Natural killer cell treated with Interleukin-12 subunit alpha and Interleukin-12 subunit beta and Interleukin-15 and Interleukin-18, amount 100 ng/mL, for 72 hours (primary cell): ENCODE results near the gene DGKG. TPM values are rescaled to one million over a fixed set of nuclear protein-coding genes. Genes with fewer than 3 reads are reported as not detected.

Source experiments
- ATAC-seq, 2 donors: fragments of 150-1000 bp; cut with Tn5 transposase in 1 of 2; sonication (Bioruptor Pico), chemical (Tn5 transposase) in 1 of 2; 2 replicates each; pipeline ENCODE4 v1.10.0; 2021
- DNase-seq: peaks from one replicate; pipeline ENCODE4 v3.0.0; 2022; ENCODE audit warnings: low spot score
- H3K27ac Mint-ChIP-seq, 2 donors: 1 replicate in 1 of 2; 2 replicates in 1 of 2; pipeline ENCODE4 v1.8.0; 2022; ENCODE audit warnings: mixed read lengths in 2 of 2, mild to moderate bottlenecking in 1 of 2, moderate library complexity in 1 of 2
- H3K27me3 Mint-ChIP-seq, 2 donors: 1 replicate in 1 of 2; 2 replicates in 1 of 2; pipeline ENCODE4 v1.8.0; 2022; ENCODE audit warnings: mixed read lengths in 2 of 2
- H3K36me3 Mint-ChIP-seq: one replicate; pipeline ENCODE4 v1.8.0; 2022; ENCODE audit warnings: mixed read lengths
- H3K4me1 Mint-ChIP-seq, 2 donors: 1 replicate in 1 of 2; 2 replicates in 1 of 2; pipeline ENCODE4 v1.8.0; 2022; ENCODE audit warnings: low read depth in 2 of 2, mixed read lengths in 2 of 2, mild to moderate bottlenecking in 1 of 2
- H3K4me3 Mint-ChIP-seq: one replicate; pipeline ENCODE4 v1.8.0; 2022; ENCODE audit warnings: mixed read lengths
- H3K9me3 Mint-ChIP-seq: 2 replicates; pipeline ENCODE4 v1.8.0; 2022; ENCODE audit warnings: mixed read lengths
- total RNA-seq, 2 donors: library from RNA; stranded (reverse); gene quantifications; one replicate each; pipeline ENCODE4 v1.2.3, GENCODE V29; 2022

DGKG gene
- total RNA-seq, 2 donors from 2014 or later = 6.2 to 7.5 TPM

DNA sequence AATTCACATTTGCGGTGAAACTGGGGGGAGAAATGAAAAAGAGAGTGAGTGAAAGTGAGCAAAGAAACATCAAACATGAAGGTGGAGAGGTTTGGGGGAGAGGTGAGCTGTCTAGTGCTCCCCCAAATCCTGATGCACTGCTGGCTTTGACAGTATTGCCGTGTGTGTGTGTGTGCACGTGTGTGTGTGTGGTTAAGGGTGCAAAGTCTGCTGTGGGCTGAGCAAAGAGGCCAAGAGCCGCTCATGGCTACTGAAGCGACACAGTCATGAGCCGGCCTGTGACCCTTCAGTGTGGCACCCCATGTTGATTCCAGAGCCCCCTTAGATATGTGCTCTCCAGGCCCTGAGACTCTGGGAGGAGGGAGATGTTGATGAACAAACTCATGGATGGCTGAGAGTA lies 94.3 kb downstream of the DGKG start:
- no peak for ATAC-seq

DNA sequence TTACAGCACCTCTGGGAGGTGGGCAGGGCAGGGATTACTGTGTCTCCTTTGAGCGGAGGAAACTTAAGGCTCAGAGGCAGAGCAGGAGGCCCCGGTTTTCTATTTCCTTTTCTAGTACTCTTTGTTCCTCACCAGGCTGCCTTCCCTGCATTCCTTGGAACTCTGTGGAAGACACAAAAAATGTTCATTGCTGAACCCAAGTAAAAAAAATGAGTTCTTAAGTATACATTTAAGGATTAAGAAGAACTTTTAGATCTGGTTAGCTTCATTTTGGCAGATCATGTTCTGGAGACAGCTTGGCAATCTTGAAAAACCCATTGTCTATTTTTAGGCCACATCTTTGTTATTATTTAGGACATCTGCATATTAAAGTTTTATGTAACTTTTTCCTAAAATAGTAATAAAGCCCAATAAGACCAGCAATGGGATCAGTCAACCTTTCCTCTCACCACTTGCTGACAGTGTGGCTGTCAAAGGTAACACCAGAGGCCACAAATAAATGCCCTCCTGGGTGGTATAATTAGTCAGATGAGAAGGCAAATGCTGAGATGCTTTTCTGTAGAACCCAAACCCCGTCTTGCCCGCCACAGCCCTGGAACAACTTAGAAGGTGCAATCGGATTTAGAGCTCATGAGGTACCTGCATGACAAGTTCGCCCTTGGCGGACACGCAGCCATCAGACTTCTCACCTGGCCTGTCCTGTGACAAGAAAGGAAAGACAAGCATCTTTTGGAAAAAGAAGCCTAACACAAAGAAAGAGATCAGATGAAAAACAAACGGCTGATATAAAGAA lies 97.2 kb downstream of the DGKG start:
- H3K4me1 Mint-ChIP-seq = peaks cover 5 to 6% of the 10 kb centered on the region in 2 donors
- DNase-seq (no peak), ATAC-seq (no peak)
- no peaks in the 10 kb centered on the region for H3K9me3 Mint-ChIP-seq
- H3K27ac Mint-ChIP-seq = no peak overlapping the region
- H3K4me3 Mint-ChIP-seq = no peak overlapping the region
- H3K27me3 Mint-ChIP-seq = peaks cover 10 to 18% of the 10 kb centered on the region in 2 donors
- no peaks in the 10 kb centered on the region for H3K36me3 Mint-ChIP-seq

More for the DNA sequence above, 94.3 kb downstream of the DGKG start:
- Mint-ChIP-seq H3K9me3 (no peaks in the 10 kb centered on the region), H3K4me3 (no peak overlapping the region), H3K4me1 (no peaks in the 10 kb centered on the region), H3K36me3 (no peaks in the 10 kb centered on the region), H3K27me3 (peaks cover 10 to 13% of the 10 kb centered on the region in 2 donors), H3K27ac (no peak overlapping the region)
- no peak for DNase-seq

DNA sequence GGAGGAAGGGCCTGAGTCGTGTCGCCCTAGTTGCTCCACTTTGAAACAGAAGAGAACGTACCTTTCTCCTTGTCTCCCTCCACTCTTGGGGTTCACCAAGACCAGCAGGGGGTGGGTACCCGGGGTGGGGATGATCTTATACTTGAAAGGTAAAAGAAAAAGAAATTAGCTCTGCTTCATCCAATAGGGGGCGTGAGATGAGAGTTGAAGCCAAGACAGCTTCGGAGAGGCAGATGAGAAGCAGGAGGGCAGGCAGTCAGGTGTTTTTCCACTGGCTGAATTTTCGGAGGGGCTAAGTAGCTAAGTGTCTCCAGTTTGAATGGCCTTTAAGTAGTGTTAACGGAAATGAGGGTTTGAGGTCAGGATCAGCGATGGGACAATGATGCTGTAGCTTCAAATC lies 100.4 kb downstream of the DGKG start:
- DNase-seq (no peak), ATAC-seq (no peak)
- peaks cover 6 to 9% of the 10 kb centered on the region in 2 donors for H3K4me1 Mint-ChIP-seq
- no peaks in the 10 kb centered on the region for H3K36me3 Mint-ChIP-seq
- peaks cover 8 to 11% of the 10 kb centered on the region in 2 donors for H3K27me3 Mint-ChIP-seq
- H3K9me3 Mint-ChIP-seq = no peaks in the 10 kb centered on the region
- no peak overlapping the region for H3K27ac Mint-ChIP-seq
- H3K4me3 Mint-ChIP-seq = no peak overlapping the region

DNA sequence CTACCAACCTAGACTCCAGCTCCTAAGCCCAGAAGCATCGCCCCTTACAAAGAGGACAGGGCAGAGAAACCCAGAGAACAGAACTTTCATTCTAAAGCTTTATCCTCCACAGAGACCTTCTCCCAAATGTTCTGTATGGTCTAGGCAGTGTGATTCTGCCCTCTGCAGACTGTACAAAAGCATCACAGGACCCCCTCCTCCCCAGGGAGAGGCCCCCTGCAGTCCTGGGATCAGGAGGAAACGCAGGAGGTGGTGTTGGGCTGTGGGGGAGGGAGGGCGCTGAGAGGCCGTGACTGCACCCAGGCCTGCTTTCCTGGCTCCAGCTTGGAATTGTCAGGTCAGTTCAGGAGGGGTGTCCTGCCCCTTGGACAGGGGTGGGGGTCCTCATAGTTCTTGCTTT lies 101.3 kb downstream of the DGKG start:
- Mint-ChIP-seq H3K36me3 (no peaks in the 10 kb centered on the region), H3K4me1 (peaks cover 6 to 9% of the 10 kb centered on the region in 2 donors), H3K4me3 (no peak overlapping the region), H3K27ac (no peak overlapping the region), H3K27me3 (peaks cover 13 to 14% of the 10 kb centered on the region in 2 donors), H3K9me3 (no peaks in the 10 kb centered on the region)
- ATAC-seq = no peak
- no peak for DNase-seq

DNA sequence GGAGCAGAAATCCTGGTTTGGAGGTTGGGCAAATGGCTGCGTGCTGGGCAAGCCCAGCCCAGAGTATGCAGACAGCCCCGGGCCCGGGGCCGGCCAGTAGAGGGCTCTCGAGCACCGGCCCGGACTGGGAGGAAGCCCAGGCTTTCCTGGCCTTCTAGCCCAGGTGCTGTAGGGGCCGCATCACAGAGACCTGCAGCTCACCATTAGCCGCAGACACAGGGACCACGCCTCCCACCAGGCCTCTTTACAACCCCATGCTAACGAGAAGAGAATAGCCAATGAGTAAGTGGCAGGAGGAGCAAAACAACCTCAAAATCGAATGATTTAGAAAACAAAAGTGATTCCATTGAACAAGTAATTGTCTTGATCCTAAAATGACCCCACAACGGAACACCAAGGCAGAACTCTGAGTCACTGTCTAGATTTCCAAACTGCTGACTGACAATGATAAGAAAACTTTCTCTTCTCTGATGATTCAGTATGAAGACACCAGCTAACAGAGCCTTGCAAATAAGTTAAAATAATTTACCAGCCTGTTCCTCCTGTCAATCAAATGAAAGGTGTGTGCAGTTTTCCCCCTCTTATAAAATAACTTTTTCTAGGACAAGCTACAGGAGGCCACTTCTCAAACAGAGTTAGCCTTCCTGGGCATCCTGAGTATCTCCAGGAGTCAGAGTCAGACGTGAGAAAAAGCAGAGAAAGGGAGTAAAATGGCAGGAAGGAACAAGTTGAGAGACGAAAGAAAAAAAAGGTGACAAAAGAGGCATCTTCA lies 102.2 kb downstream of the DGKG start:
- Mint-ChIP-seq H3K4me1 (peaks cover 12% of the 10 kb centered on the region in 2 donors), H3K9me3 (no peaks in the 10 kb centered on the region), H3K27me3 (peaks cover 14 to 17% of the 10 kb centered on the region in 2 donors), H3K4me3 (peak overlapping the region; percentile 34), H3K36me3 (no peaks in the 10 kb centered on the region), H3K27ac (no peak overlapping the region)
- peak; percentile 86 to 87 for ATAC-seq
- peak; percentile 66 for DNase-seq

DNA sequence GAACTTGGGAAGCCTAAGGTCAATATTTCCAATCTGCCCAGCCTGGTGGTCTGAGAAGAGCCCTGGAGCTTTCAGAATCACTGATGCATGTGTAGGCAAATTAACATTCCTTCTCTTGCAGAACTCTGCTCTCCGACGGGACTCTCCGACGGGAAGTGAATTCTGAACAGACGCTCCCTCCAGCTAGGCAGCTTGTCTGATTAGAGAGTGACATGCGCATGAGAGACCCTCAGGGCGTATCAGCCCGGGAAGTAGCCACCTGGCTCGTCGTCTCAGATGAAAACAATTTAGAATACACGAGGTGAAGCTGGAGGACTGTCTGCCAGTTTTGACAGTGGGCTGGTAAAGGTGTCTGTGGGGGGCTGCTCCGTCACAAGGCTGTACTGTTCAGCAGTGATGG lies 103.1 kb downstream of the DGKG start:
- H3K36me3 Mint-ChIP-seq = no peaks in the 10 kb centered on the region
- no peak overlapping the region for H3K27ac Mint-ChIP-seq
- ATAC-seq = no peak
- peaks cover 19% of the 10 kb centered on the region in 2 donors for H3K4me1 Mint-ChIP-seq
- no peak for DNase-seq
- no peak overlapping the region for H3K4me3 Mint-ChIP-seq
- no peaks in the 10 kb centered on the region for H3K9me3 Mint-ChIP-seq
- peaks cover 14 to 21% of the 10 kb centered on the region in 2 donors for H3K27me3 Mint-ChIP-seq

DNA sequence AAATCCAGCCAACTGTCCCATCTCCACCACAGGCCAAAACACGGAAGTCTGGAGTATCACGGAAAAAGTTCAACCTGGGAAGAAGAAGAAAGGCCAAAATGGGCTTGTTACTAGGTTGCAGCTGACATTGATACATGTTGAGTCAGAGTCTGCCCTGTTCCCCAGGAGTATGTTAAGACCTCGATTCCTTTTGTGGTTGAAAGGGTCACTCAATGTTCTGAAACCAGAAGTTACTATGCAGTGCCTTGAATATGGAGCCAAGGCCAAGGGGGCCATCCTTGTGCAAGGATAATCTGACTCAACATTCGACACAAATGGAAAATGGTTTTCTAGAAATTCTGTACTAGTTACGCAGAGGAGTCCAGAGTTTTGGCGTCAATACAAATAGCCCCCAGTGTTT lies 104.2 kb downstream of the DGKG start:
- ATAC-seq = no peak

DNA sequence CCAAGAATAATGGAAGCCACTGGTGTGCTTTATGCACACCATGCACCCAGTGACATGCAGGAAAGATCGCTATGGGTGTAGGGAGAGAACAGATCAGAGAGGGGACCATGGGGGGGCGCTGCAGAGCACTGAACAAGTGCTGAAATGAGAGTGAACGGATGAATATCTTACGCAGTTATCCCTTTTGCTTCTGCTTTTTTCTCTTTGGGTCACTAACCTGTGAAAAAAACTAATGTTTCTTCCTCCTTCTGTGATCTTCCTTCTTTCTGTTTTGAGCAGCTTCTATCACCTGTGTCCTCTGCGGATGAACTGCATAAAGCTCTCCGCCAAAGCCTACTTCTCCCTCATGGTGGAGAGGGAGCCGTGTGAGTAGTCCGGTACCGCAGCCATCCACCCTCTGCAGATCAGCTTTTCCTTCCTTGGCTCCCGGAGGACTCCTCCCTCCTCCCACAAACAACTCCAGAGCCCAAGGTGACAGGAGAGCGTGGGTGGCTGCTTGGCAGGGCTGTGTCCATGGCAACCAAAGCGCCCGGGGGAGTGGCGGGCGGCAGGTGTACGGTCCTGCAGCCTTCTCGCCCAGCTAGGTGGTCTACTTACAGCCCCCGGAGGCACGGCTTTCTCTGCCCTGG lies 106.2 kb downstream of the DGKG start:
- DNase-seq (no peak), ATAC-seq (no peak)

More for the DNA sequence above, 104.2 kb downstream of the DGKG start:
- peaks cover 19 to 21% of the 10 kb centered on the region in 2 donors for H3K4me1 Mint-ChIP-seq
- no peak overlapping the region for H3K27ac Mint-ChIP-seq
- no peaks in the 10 kb centered on the region for H3K36me3 Mint-ChIP-seq
- peaks cover 14 to 24% of the 10 kb centered on the region in 2 donors for H3K27me3 Mint-ChIP-seq
- no peaks in the 10 kb centered on the region for H3K9me3 Mint-ChIP-seq
- DNase-seq = no peak
- no peak overlapping the region for H3K4me3 Mint-ChIP-seq

DNA sequence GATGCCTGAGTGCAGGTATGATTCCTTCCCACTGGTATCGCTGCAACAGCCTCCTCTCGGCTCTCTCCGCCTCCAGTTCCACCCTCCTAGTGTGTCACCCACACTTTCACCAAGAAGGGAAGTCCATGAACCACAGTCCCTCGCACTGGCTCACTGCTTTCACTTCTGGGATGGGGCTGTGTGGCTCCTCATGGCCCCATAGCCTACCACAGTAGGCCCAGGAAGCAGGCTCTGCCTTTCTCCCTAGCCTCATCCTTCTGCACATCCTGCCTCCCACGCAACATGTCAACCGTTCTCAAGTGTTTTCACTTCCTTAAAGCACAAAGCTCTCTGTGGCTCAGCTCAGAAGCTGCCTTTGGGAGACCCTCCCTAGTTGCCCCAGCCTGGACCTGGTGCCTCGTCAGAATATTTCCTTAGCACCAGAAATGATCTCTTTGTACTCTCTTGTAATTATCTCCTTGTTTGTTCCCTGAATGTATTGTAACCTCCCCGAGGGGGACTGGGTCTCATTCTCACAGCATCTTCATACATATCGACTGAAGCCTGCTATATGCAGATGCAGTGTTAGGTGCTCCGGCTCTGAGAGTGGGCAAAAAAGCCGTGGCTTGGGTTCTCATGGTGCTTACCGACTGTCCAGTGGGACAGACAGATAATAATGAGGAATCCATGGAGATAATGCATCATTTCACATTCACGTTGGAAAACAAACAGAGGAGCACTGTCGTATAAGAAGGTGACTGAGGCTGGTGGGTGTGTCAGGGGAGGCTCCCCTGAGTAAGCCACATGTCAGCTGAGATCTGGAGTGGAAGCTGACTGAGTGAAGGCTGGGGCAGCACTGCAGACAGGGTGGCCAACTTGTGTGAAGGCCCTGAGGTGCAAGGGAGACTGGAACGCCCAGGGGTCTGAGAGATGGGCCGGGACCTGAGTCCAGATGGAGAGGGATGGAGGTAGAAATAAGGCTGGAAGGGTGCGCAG lies 107.1 kb downstream of the DGKG start:
- Mint-ChIP-seq H3K36me3 (no peaks in the 10 kb centered on the region), H3K27me3 (peaks cover 20 to 30% of the 10 kb centered on the region in 2 donors), H3K9me3 (no peaks in the 10 kb centered on the region), H3K27ac (no peak overlapping the region), H3K4me1 (peaks cover 15 to 17% of the 10 kb centered on the region in 2 donors), H3K4me3 (peak overlapping the region; percentile 18)
- DNase-seq (no peak), ATAC-seq (peak; percentile 60 to 74)

More for the DNA sequence above, 106.2 kb downstream of the DGKG start:
- Mint-ChIP-seq H3K9me3 (no peaks in the 10 kb centered on the region), H3K36me3 (no peaks in the 10 kb centered on the region), H3K4me1 (peaks cover 19 to 21% of the 10 kb centered on the region in 2 donors), H3K4me3 (no peak overlapping the region), H3K27me3 (peaks cover 20 to 27% of the 10 kb centered on the region in 2 donors), H3K27ac (no peak overlapping the region)

DNA sequence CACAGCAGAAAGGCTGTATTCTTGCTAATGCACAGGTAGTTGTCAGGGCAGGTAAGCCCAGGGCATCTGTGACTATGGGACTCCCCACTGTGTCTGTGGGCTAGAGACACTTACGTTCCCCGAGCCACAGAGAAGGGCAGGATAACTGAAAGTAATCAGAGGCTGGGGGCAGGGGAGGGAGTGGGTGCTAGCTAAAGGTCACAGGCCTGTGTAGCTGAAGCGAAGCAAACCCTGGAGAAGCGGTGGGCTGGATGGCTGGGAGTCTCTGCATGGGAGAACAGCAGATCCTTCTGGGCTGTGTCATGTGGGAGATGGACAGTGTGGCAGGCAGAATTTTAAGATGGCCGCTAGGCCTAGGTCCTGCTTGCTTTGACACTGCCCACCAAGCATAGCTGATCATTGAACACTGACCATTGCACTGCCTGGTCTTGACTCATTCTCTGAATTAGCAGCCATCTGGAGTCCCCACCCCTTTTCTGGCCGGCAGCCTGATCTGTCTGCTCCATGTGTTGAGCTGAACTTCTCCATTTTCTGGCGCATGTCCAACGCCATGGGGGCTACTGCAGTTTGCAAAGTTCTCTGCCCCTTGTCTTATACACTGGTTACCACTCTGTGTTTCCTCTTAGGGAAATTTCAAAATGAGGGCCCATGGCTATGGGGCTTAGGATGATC lies 110.0 kb downstream of the DGKG start:
- peaks cover 37 to 40% of the 10 kb centered on the region in 2 donors for H3K27me3 Mint-ChIP-seq
- DNase-seq (no peak), ATAC-seq (no peak)
- H3K27ac Mint-ChIP-seq = no peak overlapping the region
- no peaks in the 10 kb centered on the region for H3K36me3 Mint-ChIP-seq
- H3K4me3 Mint-ChIP-seq = no peak overlapping the region
- no peaks in the 10 kb centered on the region for H3K9me3 Mint-ChIP-seq
- peaks cover 12 to 20% of the 10 kb centered on the region in 2 donors for H3K4me1 Mint-ChIP-seq

DNA sequence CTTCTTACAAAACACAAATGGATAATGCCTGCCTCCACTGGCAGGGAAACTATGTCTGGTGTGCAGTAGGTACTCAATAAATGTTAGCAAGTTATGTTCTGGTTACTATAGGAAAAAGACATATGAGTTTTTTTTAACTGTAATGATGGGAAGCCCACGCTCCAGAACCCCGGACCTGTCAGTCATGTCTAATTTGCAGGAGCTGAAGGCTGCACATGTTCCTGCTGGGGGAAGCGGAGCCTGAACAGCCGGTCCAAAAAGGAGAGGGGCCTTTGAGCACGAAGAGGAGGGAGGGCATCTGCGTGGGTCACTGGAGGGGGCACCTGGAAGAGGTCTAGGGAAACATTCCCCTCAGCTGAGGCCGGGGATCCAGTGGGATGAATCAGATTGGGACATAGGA lies 113.2 kb downstream of the DGKG start:
- DNase-seq (no peak), ATAC-seq (no peak)
- H3K9me3 Mint-ChIP-seq = no peaks in the 10 kb centered on the region
- H3K4me3 Mint-ChIP-seq = no peak overlapping the region
- peaks cover 23 to 40% of the 10 kb centered on the region in 2 donors for H3K27me3 Mint-ChIP-seq
- no peaks in the 10 kb centered on the region for H3K36me3 Mint-ChIP-seq
- no peak overlapping the region for H3K27ac Mint-ChIP-seq
- H3K4me1 Mint-ChIP-seq = peaks cover 1 to 6% of the 10 kb centered on the region in 2 donors
